Tibial nerve (tissue), 3 donors: ENCODE data around the gene HOXA3.

Experiments used
- POLR2A ChIP-seq, 2 donors: fragments of 450-650 bp; IDR thresholded peaks; one replicate each; pipeline ENCODE4 v1.6.1; 2017; ENCODE audit warnings: antibody characterized with exemption in 2 of 2, mild to moderate bottlenecking in 2 of 2, moderate library complexity in 2 of 2
- TF ChIP-seq, protein P1 (sequence below), 5 experiments: fragments of 200-600 bp in 3 of 5; fragments of 450-650 bp in 2 of 5; sonication (generic) in 3 of 5; IDR thresholded peaks; one replicate each; pipeline ENCODE4 v1.5.1; 2016 to 2019; ENCODE audit warnings: antibody characterized with exemption in 5 of 5, mild to moderate bottlenecking in 3 of 5, moderate library complexity in 2 of 5

DNA sequence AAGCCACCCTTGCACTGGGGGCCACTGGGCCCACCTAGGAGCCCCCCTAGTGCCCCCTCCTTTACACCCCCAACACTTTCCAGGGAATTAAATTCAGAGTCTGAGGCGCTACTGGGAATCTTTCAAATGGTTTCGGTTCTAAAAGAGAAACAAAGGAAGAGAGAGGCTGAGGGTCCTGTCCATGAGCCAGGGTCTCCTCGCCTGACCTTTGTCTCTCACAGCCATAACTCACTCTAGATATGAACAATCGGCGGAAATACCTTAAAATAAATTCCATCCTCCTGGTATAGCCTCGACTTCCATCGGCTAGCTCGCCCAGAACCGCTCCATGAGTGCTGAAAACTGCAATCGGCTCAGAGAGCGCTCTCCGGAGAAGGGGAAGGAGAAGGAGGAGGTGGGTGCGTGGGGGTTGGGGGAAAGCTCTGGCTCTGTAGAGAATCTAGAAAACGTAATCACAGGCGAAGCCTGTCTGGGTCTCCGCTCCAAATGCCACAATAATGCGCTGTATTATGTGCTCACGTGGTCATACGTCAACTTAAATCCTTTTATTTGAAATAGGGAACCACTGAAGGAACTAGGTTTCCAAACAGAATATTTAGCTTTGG is 34.4 kb downstream of the HOXA3 start:
- TF ChIP-seq, protein P1, sequence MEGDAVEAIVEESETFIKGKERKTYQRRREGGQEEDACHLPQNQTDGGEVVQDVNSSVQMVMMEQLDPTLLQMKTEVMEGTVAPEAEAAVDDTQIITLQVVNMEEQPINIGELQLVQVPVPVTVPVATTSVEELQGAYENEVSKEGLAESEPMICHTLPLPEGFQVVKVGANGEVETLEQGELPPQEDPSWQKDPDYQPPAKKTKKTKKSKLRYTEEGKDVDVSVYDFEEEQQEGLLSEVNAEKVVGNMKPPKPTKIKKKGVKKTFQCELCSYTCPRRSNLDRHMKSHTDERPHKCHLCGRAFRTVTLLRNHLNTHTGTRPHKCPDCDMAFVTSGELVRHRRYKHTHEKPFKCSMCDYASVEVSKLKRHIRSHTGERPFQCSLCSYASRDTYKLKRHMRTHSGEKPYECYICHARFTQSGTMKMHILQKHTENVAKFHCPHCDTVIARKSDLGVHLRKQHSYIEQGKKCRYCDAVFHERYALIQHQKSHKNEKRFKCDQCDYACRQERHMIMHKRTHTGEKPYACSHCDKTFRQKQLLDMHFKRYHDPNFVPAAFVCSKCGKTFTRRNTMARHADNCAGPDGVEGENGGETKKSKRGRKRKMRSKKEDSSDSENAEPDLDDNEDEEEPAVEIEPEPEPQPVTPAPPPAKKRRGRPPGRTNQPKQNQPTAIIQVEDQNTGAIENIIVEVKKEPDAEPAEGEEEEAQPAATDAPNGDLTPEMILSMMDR (IDR thresholded peaks at IDR 0.05) = no peak
- TF ChIP-seq POLR2A (IDR thresholded peaks at IDR 0.05) = no peak
